GM10847 (cell line): ENCODE data around the gene BCL7C.

Experiments used
- POLR2A ChIP-seq: IDR thresholded peaks from 2 replicates; pipeline ENCODE4 v1.6.1; 2011; ENCODE audit not compliant: insufficient read length; ENCODE audit errors: extremely low read depth

Gene BCL7C

GRCh38 chr16:30853758-30854157 lies 40.1 kb downstream of the BCL7C start:
- no peak for TF ChIP-seq POLR2A

- no peak for TF ChIP-seq POLR2A
Observed at GRCh38 chr16:30850246-30850645, 43.6 kb downstream of the BCL7C start.

GRCh38 chr16:30846649-30847402 lies 47.1 kb downstream of the BCL7C start:
- TF ChIP-seq POLR2A = no peak

GRCh38 chr16:30844671-30845449 lies 49.0 kb downstream of the BCL7C start:
- no peak for TF ChIP-seq POLR2A

- TF ChIP-seq POLR2A = no peak
Observed at GRCh38 chr16:30844346-30844670, 49.6 kb downstream of the BCL7C start.

- no peak for TF ChIP-seq POLR2A
Observed at GRCh38 chr16:30843501-30843900, 50.4 kb downstream of the BCL7C start.

GRCh38 chr16:30842971-30843370 lies 50.9 kb downstream of the BCL7C start:
- TF ChIP-seq POLR2A = no peak

GRCh38 chr16:30841332-30841731 lies 52.5 kb downstream of the BCL7C start:
- TF ChIP-seq POLR2A = no peak

GRCh38 chr16:30840611-30841010 lies 53.3 kb downstream of the BCL7C start:
- no peak for TF ChIP-seq POLR2A

- TF ChIP-seq POLR2A = no peak
Observed at GRCh38 chr16:30839523-30840227, 54.2 kb downstream of the BCL7C start.

- no peak for TF ChIP-seq POLR2A
Observed at GRCh38 chr16:30838876-30839471, 54.9 kb downstream of the BCL7C start.

GRCh38 chr16:30837904-30838303 lies 56.0 kb downstream of the BCL7C start:
- no peak for TF ChIP-seq POLR2A
